A673 (cell line): ENCODE data around the gene GAST. TPM values are rescaled to one million over a fixed set of nuclear protein-coding genes. Genes with fewer than 3 reads are reported as not detected.

ENCODE experiments used
- BruUV-seq: library from RNA; stranded (reverse); fragments of 400-500 nt; replicated peaks from 2 replicates; lab custom pipeline; 2021; lab: Mats Ljungman, UMichigan
- CTCF ChIA-PET: fragments of 300-600 bp; sonication (Branson Sonifier 250); formaldehyde crosslinking; loops from one replicate; lab custom pipeline; 2022; ENCODE audit warnings: antibody characterized with exemption; lab: Charles Lee
- POLR2A ChIA-PET: fragments of 300-600 bp; sonication (Branson Sonifier 250); formaldehyde crosslinking; loops from one replicate; lab custom pipeline; 2022; ENCODE audit warnings: antibody characterized with exemption; ENCODE audit not compliant: low non-redundant PET; lab: Charles Lee
- DNase-seq: peaks from one replicate; pipeline ENCODE4 v3.0.0-alpha.2; 2015; ENCODE audit warnings: low spot score
- H3K27ac ChIP-seq: fragments of 200-600 bp; sonication (generic); 2 replicates; pipeline ENCODE4 v1.5.1; 2016; ENCODE audit warnings: mixed run types, low read depth, mild to moderate bottlenecking, mixed read lengths, antibody characterized with exemption, low read length; ENCODE audit not compliant: poor library complexity, severe bottlenecking
- H3K27me3 ChIP-seq: fragments of 200-600 bp; sonication (generic); replicated peaks from 2 replicates; pipeline ENCODE4 v1.6.1; 2017; ENCODE audit warnings: mixed run types, low read depth, mild to moderate bottlenecking, mixed read lengths, antibody characterized with exemption, low read length; ENCODE audit not compliant: insufficient read depth, poor library complexity
- H3K36me3 ChIP-seq: fragments of 200-600 bp; sonication (generic); 2 replicates; pipeline ENCODE4 v1.6.1; 2016; ENCODE audit warnings: mixed run types, mild to moderate bottlenecking, mixed read lengths, antibody characterized with exemption, low read length; ENCODE audit not compliant: insufficient read depth, poor library complexity, severe bottlenecking
- H3K4me1 ChIP-seq: fragments of 200-600 bp; sonication (generic); 2 replicates; pipeline ENCODE4 v1.6.1; 2017; ENCODE audit warnings: mixed run types, mild to moderate bottlenecking, mixed read lengths, antibody characterized with exemption, low read length; ENCODE audit not compliant: insufficient read depth, poor library complexity, severe bottlenecking
- H3K4me3 ChIP-seq: fragments of 200-600 bp; sonication (generic); 2 replicates; pipeline ENCODE4 v1.5.1; 2016; ENCODE audit warnings: low read depth, mixed run types, mild to moderate bottlenecking, mixed read lengths, low read length; ENCODE audit not compliant: poor library complexity, severe bottlenecking
- H3K9me3 ChIP-seq: fragments of 200-600 bp; sonication (generic); 2 replicates; pipeline ENCODE4 v1.6.1; 2016; ENCODE audit warnings: mixed run types, low read depth, mild to moderate bottlenecking, mixed read lengths, antibody characterized with exemption, low read length; ENCODE audit not compliant: poor library complexity, severe bottlenecking
- EZH2 ChIP-seq: fragments of 200-600 bp; sonication (generic); IDR thresholded peaks from 2 replicates; pipeline ENCODE4 v1.6.1; 2017; ENCODE audit warnings: borderline replicate concordance, low read depth, mild to moderate bottlenecking, mixed read lengths, antibody characterized with exemption, low read length; ENCODE audit not compliant: poor library complexity, severe bottlenecking
- intact Hi-C: fragments of 100-400 bp; cut with micrococcal nuclease; formaldehyde crosslinking; loops from one replicate; pipeline ENCODE4 v1.10.0; 2022; ENCODE audit not compliant: unreplicated experiment
- total RNA-seq: library from RNA; stranded (reverse); gene quantifications from 2 replicates; pipeline ENCODE4 v1.2.3, GENCODE V29; 2021
- TF ChIP-seq, protein P1 (sequence below): fragments of 300-800, 200-600 bp; sonication (generic); conservative IDR thresholded peaks from 2 replicates; pipeline ENCODE4 v1.5.1; 2017; ENCODE audit warnings: low read depth, mild to moderate bottlenecking, antibody characterized with exemption, low read length, moderate library complexity, mixed read lengths

The GAST gene
- total RNA-seq, 1 experiment from 2014 or later = not detected

DNA sequence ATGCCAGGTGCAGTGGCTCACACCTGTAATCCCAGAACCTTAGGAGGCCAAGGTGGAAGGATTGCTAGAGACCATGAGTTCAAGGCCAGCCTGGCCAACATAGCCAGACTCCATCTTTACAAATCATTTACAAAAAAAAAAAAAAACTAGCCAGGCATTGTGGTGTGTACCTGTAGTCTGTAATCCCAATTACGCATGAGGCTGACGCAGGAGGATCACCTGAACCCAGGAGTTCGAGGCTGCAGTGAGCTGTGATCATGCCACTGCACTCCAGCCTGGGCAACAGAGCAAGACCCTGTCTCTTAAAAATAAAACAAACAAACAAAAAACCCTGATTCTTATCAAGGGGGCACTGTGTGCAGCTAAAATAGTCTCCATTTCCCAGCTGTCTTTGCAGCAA lies 39.2 kb downstream of the GAST start:
- CTCF ChIA-PET = no interaction called here

DNA sequence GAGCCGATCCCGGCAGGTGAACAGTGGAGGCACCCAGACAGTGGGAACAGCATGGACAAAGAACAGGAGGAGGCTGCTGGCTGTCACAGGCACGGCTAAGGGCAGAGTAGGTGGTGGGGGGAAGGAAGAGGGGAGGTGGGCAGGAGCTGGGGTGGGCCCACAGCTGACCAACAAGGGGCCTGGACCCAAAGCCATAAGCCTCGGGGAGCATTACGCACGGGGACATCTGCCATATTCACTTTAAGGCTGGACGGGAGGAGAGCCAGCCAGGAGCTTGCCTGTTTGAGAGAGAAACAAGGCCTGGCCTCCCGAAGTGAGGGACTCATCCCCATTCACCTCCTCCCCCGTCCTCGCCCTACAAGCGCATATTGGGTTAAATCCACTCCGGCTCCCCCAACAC lies 41.9 kb downstream of the GAST start:
- TF ChIP-seq EZH2 = no peak
- TF ChIP-seq, protein P1, sequence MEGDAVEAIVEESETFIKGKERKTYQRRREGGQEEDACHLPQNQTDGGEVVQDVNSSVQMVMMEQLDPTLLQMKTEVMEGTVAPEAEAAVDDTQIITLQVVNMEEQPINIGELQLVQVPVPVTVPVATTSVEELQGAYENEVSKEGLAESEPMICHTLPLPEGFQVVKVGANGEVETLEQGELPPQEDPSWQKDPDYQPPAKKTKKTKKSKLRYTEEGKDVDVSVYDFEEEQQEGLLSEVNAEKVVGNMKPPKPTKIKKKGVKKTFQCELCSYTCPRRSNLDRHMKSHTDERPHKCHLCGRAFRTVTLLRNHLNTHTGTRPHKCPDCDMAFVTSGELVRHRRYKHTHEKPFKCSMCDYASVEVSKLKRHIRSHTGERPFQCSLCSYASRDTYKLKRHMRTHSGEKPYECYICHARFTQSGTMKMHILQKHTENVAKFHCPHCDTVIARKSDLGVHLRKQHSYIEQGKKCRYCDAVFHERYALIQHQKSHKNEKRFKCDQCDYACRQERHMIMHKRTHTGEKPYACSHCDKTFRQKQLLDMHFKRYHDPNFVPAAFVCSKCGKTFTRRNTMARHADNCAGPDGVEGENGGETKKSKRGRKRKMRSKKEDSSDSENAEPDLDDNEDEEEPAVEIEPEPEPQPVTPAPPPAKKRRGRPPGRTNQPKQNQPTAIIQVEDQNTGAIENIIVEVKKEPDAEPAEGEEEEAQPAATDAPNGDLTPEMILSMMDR = no peak
- no peak for DNase-seq
- H3K4me3 ChIP-seq = no peak overlapping the region
- BruUV-seq = no TSS peak
- intact Hi-C loops = no loop called here
- POLR2A ChIA-PET = no interaction called here
- CTCF ChIA-PET = no interaction called here
- no peaks in the 10 kb centered on the region for H3K27me3 ChIP-seq
- H3K9me3 ChIP-seq = no peaks in the 10 kb centered on the region
- peaks cover 3% of the 10 kb centered on the region for H3K36me3 ChIP-seq
- H3K4me1 ChIP-seq = no peaks in the 10 kb centered on the region
- H3K27ac ChIP-seq = no peak overlapping the region

More for the DNA sequence above, 39.2 kb downstream of the GAST start:
- Histone ChIP-seq H3K9me3 (no peaks in the 10 kb centered on the region), H3K4me1 (no peaks in the 10 kb centered on the region), H3K27ac (no peak overlapping the region), H3K27me3 (no peaks in the 10 kb centered on the region), H3K36me3 (no peaks in the 10 kb centered on the region), H3K4me3 (no peak overlapping the region)
- no peak for DNase-seq
- intact Hi-C loops = no loop called here
- POLR2A ChIA-PET = no interaction called here
- TF ChIP-seq EZH2 = no peak
- TF ChIP-seq, protein P1 = no peak
- BruUV-seq = no TSS peak

- TF ChIP-seq EZH2 = no peak
- TF ChIP-seq, protein P1 = no peak
- POLR2A ChIA-PET = no interaction called here
- BruUV-seq = no TSS peak
- H3K27ac ChIP-seq = no peak overlapping the region
- CTCF ChIA-PET = no interaction called here
- no peak overlapping the region for H3K4me3 ChIP-seq
- no peak for DNase-seq
- intact Hi-C loops = no loop called here
- H3K9me3 ChIP-seq = no peaks in the 10 kb centered on the region
- no peaks in the 10 kb centered on the region for H3K4me1 ChIP-seq
- no peaks in the 10 kb centered on the region for H3K27me3 ChIP-seq
- H3K36me3 ChIP-seq = peaks cover 6% of the 10 kb centered on the region
Measured at GRCh38 chr17:41758601-41759000, 46.5 kb downstream of the GAST start.
